T-cell (primary cell): ENCODE measurements around the gene EIF3D. TPM values are rescaled to one million over a fixed set of nuclear protein-coding genes. Genes with fewer than 3 reads are reported as not detected.
A peak's percentile ranks its signal among the peaks of the same experiment; 100 is the strongest.

Experiments used
- ATAC-seq, 4 experiments: fragments of 200-7000 bp in 3 of 4; fragments of 150-1000 bp in 1 of 4; cut with Tn5 transposase; replicated peaks in 1 of 4; 1 replicate in 3 of 4; 2 replicates in 1 of 4; pipeline ENCODE4 v1.10.0; 2021; ENCODE audit warnings: moderate library complexity in 3 of 4, mild to moderate bottlenecking in 2 of 4, moderate number of reproducible peaks in 1 of 4
- CTCF ChIA-PET, 2 donors: fragments of 300-600 bp; sonication (Branson Sonifier 250); formaldehyde crosslinking; loops; one replicate each; lab custom pipeline; 2022; ENCODE audit warnings: antibody characterized with exemption in 2 of 2; lab: Charles Lee
- POLR2A ChIA-PET, 2 donors: fragments of 300-600 bp; sonication (Branson Sonifier 250); formaldehyde crosslinking; loops; one replicate each; lab custom pipeline; 2022; ENCODE audit warnings: antibody characterized with exemption in 2 of 2; lab: Charles Lee
- DNase-seq, 35 experiments: peaks; one replicate each; pipeline versions ENCODE4 v3.0.0 to v3.0.0-alpha.2; 2013 to 2023
- H3K27ac ChIP-seq: one replicate; pipeline ENCODE4 v1.5.1; 2013; ENCODE audit warnings: low read length
- H3K27me3 ChIP-seq, 2 experiments: replicated peaks in 1 of 2; 1 replicate in 1 of 2; 2 replicates in 1 of 2; pipeline versions ENCODE4 v1.6.1 to v1.7.0; 2013; ENCODE audit warnings: low read length in 1 of 2, mixed read lengths in 1 of 2; ENCODE audit not compliant: control insufficient read depth in 2 of 2, insufficient read depth in 2 of 2; ENCODE audit errors: extremely low read depth in 1 of 2
- H3K36me3 ChIP-seq, 2 donors: 1 replicate in 1 of 2; 2 replicates in 1 of 2; pipeline versions ENCODE4 v1.6.1 to v1.7.0; 2013; ENCODE audit warnings: low read length in 1 of 2; ENCODE audit not compliant: control insufficient read depth in 2 of 2, insufficient read depth in 1 of 2; ENCODE audit errors: extremely low read depth in 1 of 2
- H3K4me1 ChIP-seq, 2 experiments: 1 replicate in 1 of 2; 2 replicates in 1 of 2; pipeline versions ENCODE4 v1.6.1 to v1.7.0; 2013; ENCODE audit warnings: low read length in 2 of 2, mixed read lengths in 1 of 2; ENCODE audit not compliant: insufficient read depth in 2 of 2, control insufficient read depth in 1 of 2; ENCODE audit errors: extremely low read depth in 1 of 2
- H3K4me3 ChIP-seq, 2 donors: 1 replicate in 1 of 2; 2 replicates in 1 of 2; pipeline versions ENCODE4 v1.5.1 to v1.7.0; 2013; ENCODE audit warnings: mild to moderate bottlenecking in 2 of 2, low read length in 1 of 2, moderate library complexity in 1 of 2; ENCODE audit not compliant: control insufficient read depth in 1 of 2; ENCODE audit errors: extremely low read depth in 1 of 2
- H3K9me3 ChIP-seq: 2 replicates; pipeline ENCODE4 v1.7.0; 2013
- H3K27ac Mint-ChIP-seq, 2 donors: one replicate each; pipeline ENCODE4 v1.8.0; 2020 to 2021; ENCODE audit warnings: mild to moderate bottlenecking in 2 of 2, mixed read lengths in 2 of 2
- H3K27me3 Mint-ChIP-seq, 2 donors: one replicate each; pipeline ENCODE4 v1.8.0; 2021 to 2022; ENCODE audit warnings: mixed read lengths in 2 of 2
- H3K36me3 Mint-ChIP-seq: one replicate; pipeline ENCODE4 v1.8.0; 2021; ENCODE audit warnings: mixed read lengths
- H3K4me1 Mint-ChIP-seq, 3 donors: one replicate each; pipeline ENCODE4 v1.8.0; 2020 to 2022; ENCODE audit warnings: mixed read lengths in 3 of 3, mild to moderate bottlenecking in 1 of 3
- H3K4me3 Mint-ChIP-seq, 3 donors: one replicate each; pipeline ENCODE4 v1.8.0; 2020 to 2022; ENCODE audit warnings: mild to moderate bottlenecking in 3 of 3, mixed read lengths in 3 of 3, moderate library complexity in 3 of 3
- H3K9me3 Mint-ChIP-seq, 3 donors: one replicate each; pipeline ENCODE4 v1.8.0; 2020 to 2022; ENCODE audit warnings: mixed read lengths in 3 of 3
- WGBS: methylation state at CpG from one replicate; pipeline ENCODE4 v1.1.5; 2013; ENCODE audit warnings: missing lambda C conversion rate; ENCODE audit not compliant: insufficient coverage; 5-methylcytosine and 5-hydroxymethylcytosine counted together
- total RNA-seq, 35 experiments: library from RNA in 6 of 35; stranded (reverse) in 6 of 35; fragments of 120-200 nt in 1 of 35; gene quantifications; one replicate each; pipeline versions ENCODE4 v1.2.1 to v1.2.4 and lab custom pipeline; 2013 to 2026

EIF3D gene
- total RNA-seq, 5 donors from 2014 or later (not counting 1 experiment from before 2014, with no cell fraction given): 218 to 273 (median 242) TPM

DNA sequence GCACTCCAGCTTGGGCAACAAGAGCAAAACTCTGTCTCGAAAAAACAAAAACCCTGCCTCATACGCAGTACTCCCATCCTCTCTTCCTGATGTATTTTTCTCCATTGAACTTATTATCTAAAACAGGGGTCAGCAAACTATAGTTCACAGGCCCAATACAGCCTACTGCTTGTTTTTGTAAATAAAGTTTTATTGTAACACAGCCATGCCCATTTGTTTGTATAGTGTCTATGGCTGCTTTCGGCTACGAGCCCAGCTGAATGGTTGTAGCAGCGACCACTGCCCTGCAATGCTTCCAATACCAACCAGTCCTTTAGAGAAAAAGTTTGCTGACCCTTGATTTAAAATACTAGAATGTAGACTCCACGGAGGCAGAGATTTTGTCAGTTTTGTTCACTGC lies 53.6 kb downstream of the EIF3D start:
- WGBS: 96% methylated on average over 5 of the region's 6 CpGs
- Histone ChIP-seq H3K4me3 (no peak overlapping the region), H3K27ac (no peak overlapping the region), H3K4me1 (peaks cover 0 to 12% of the 10 kb centered on the region in 2 experiments), H3K27me3 (no peaks in the 10 kb centered on the region), H3K36me3 (peaks cover 36 to 76% of the 10 kb centered on the region in 2 donors), H3K9me3 (no peaks in the 10 kb centered on the region)
- no peak overlapping the region for H3K27ac Mint-ChIP-seq
- H3K27me3 Mint-ChIP-seq: no peaks in the 10 kb centered on the region
- H3K4me1 Mint-ChIP-seq: peaks cover 4 to 8% (median 5%) of the 10 kb centered on the region in 3 donors
- POLR2A ChIA-PET: no interaction called here
- H3K4me3 Mint-ChIP-seq: no peak overlapping the region
- no peak for ATAC-seq
- DNase-seq: no peak
- no peaks in the 10 kb centered on the region for H3K9me3 Mint-ChIP-seq
- peaks cover 33% of the 10 kb centered on the region for H3K36me3 Mint-ChIP-seq
- CTCF ChIA-PET: interaction anchor here in 1 of 2 donors (1.4 kb wide), 1 partner anchor 11 kb away, joined by 3 read pairs; no protein-coding TSS in a partner anchor

GRCh38 chr22:36472689-36473088 lies 56.3 kb downstream of the EIF3D start:
- Histone ChIP-seq H3K27me3 (no peaks in the 10 kb centered on the region), H3K9me3 (no peaks in the 10 kb centered on the region), H3K4me3 (no peak overlapping the region), H3K4me1 (peaks cover 0 to 9% of the 10 kb centered on the region in 2 experiments), H3K36me3 (peaks cover 31 to 58% of the 10 kb centered on the region in 2 donors), H3K27ac (no peak overlapping the region)
- no peak overlapping the region for H3K27ac Mint-ChIP-seq
- H3K27me3 Mint-ChIP-seq: no peaks in the 10 kb centered on the region
- POLR2A ChIA-PET: no interaction called here
- ATAC-seq (no peak), DNase-seq (no peak)
- 92% methylated on average over 7 of the region's 13 CpGs for whole genome bisulfite sequencing
- CTCF ChIA-PET: no interaction called here
- H3K4me1 Mint-ChIP-seq: peaks cover 8 to 11% (median 11%) of the 10 kb centered on the region in 3 donors
- H3K4me3 Mint-ChIP-seq: no peak overlapping the region
- H3K36me3 Mint-ChIP-seq: peaks cover 30% of the 10 kb centered on the region
- no peaks in the 10 kb centered on the region for H3K9me3 Mint-ChIP-seq

DNA sequence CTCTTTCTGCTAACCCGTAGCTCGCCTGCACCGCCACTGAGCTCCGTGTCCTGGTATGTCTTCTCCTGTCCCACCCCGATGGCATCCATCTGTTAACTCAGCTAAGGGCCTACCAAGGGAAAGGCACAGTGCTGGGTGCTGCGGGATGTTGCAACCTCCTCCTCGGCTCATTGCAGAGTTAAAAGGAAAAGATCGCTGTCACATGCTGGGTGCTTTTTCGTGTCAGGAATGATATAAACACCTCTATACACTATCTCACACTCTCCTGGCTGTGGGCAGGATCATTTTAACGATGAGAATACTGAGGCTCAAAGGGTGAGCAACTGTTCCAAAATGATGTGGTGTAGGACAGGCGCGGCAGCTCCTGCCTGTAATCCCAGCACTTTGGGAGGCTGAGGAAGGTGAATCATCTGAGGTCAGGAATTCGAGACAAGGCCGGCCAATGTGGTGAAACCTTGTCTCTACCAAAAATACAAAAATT lies 57.6 kb downstream of the EIF3D start:
- H3K36me3 ChIP-seq: peaks cover 29 to 53% of the 10 kb centered on the region in 2 donors
- no peak overlapping the region for H3K27ac Mint-ChIP-seq
- 96% methylated on average over 7 of the region's 14 CpGs for WGBS
- peaks cover 4 to 22% of the 10 kb centered on the region in 2 experiments for H3K4me1 ChIP-seq
- ChIA-PET POLR2A (no interaction called here), CTCF (interaction anchor here (0.6 to 2.4 kb wide), 15 partner anchors 10 to 171 kb away, joined by 3 to 26 read pairs (median 5); partner anchors contain the start of gene TXN2 (in 1 of the 2))
- H3K4me3 Mint-ChIP-seq: no peak overlapping the region
- DNase-seq (no peak), ATAC-seq (no peak)
- H3K27ac ChIP-seq: no peak overlapping the region
- no peak overlapping the region for H3K4me3 ChIP-seq
- peaks cover 18 to 19% (median 19%) of the 10 kb centered on the region in 3 donors for H3K4me1 Mint-ChIP-seq
- H3K9me3 ChIP-seq: no peaks in the 10 kb centered on the region
- no peaks in the 10 kb centered on the region for H3K27me3 ChIP-seq
- H3K9me3 Mint-ChIP-seq: no peaks in the 10 kb centered on the region
- peaks cover 30% of the 10 kb centered on the region for H3K36me3 Mint-ChIP-seq
- no peaks in the 10 kb centered on the region for H3K27me3 Mint-ChIP-seq

- H3K9me3 Mint-ChIP-seq: no peaks in the 10 kb centered on the region
- ATAC-seq: no peak
These were observed 58.0 kb downstream of the EIF3D start for GRCh38 chr22:36470994-36471331.

DNA sequence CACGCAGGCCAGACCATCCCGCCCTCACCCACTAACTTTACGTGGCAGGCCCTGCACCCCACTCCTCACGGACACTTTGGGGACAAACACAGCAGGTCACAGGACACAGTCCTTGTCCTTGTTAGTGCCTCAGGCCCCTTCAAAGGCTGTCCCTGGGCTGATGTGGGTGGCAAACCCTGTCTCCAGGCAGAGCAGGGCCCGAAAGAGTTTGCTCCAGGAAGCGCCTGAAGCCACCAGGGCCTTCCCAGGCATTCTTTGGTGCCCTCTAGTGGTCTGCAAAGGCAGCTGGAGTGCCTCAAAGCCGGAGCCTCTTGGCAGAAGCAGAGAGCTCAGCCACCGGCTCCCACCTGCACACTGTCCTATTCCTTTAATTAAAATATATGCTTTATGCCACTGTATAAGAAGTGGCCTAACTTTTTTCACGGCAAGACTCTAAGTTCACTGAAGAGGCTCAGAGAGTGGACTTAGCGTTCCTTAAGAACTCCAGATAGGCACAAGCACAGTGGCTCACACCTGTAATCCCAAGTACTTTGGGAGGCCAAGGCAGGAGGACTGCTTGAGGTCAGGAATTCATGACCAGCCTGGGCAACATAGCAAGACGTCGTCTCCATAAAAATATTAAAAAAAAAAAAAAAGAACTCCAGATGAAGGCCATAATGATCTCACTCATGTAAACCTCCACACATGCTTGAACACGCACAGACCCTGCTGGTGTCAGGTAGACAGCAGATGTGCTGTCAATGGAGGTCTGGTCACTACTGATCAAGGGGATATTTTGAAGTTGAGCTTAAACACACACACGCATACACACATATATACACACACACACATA lies 58.6 kb downstream of the EIF3D start:
- H3K9me3 ChIP-seq: no peaks in the 10 kb centered on the region
- peak; percentile 62 to 92 (median 79) for DNase-seq
- Mint-ChIP-seq H3K4me3 (no peak overlapping the region), H3K36me3 (peaks cover 22% of the 10 kb centered on the region), H3K9me3 (no peaks in the 10 kb centered on the region), H3K4me1 (peaks cover 21 to 22% (median 22%) of the 10 kb centered on the region in 3 donors), H3K27ac (peak overlapping the region; percentile 64 to 75), H3K27me3 (no peaks in the 10 kb centered on the region)
- H3K4me1 ChIP-seq: peaks cover 7 to 23% of the 10 kb centered on the region in 2 experiments
- H3K4me3 ChIP-seq: no peak overlapping the region
- H3K27ac ChIP-seq: no peak overlapping the region
- H3K36me3 ChIP-seq: peaks cover 23 to 47% of the 10 kb centered on the region in 2 donors
- CTCF ChIA-PET: interaction anchor here (0.6 to 2.4 kb wide), 24 partner anchors 16 to 173 kb away, joined by 3 to 26 read pairs (median 4); no protein-coding TSS in a partner anchor
- no peaks in the 10 kb centered on the region for H3K27me3 ChIP-seq
- WGBS: 56% methylated on average over 11 of the region's 14 CpGs
- peak; percentile 90 to 97 (median 94) for ATAC-seq
- POLR2A ChIA-PET: interaction anchor here in 1 of 2 donors (0.6 kb wide), 1 partner anchor 63 kb away, joined by 3 read pairs; no protein-coding TSS in a partner anchor

More at GRCh38 chr22:36470994-36471331, 58.0 kb downstream of the EIF3D start:
- no peak overlapping the region for H3K4me3 ChIP-seq
- Mint-ChIP-seq H3K4me3 (no peak overlapping the region), H3K4me1 (peaks cover 19 to 22% (median 22%) of the 10 kb centered on the region in 3 donors), H3K27ac (no peak overlapping the region), H3K36me3 (peaks cover 28% of the 10 kb centered on the region), H3K27me3 (no peaks in the 10 kb centered on the region)
- H3K27ac ChIP-seq: no peak overlapping the region
- ChIA-PET POLR2A (no interaction called here), CTCF (interaction anchor here (0.6 to 2.4 kb wide), 17 partner anchors 15 to 174 kb away, joined by 3 to 26 read pairs (median 4); no protein-coding TSS in a partner anchor)
- 92% methylated on average over 10 of the region's 10 CpGs for WGBS
- peaks cover 4 to 23% of the 10 kb centered on the region in 2 experiments for H3K4me1 ChIP-seq
- no peak for DNase-seq
- H3K27me3 ChIP-seq: no peaks in the 10 kb centered on the region
- H3K36me3 ChIP-seq: peaks cover 25 to 50% of the 10 kb centered on the region in 2 donors
- H3K9me3 ChIP-seq: no peaks in the 10 kb centered on the region

- DNase-seq: no peak
- Mint-ChIP-seq H3K27ac (no peak overlapping the region), H3K4me1 (peaks cover 21 to 22% (median 22%) of the 10 kb centered on the region in 3 donors), H3K4me3 (no peak overlapping the region), H3K9me3 (no peaks in the 10 kb centered on the region), H3K36me3 (peaks cover 17% of the 10 kb centered on the region), H3K27me3 (no peaks in the 10 kb centered on the region)
- H3K4me1 ChIP-seq: peaks cover 7 to 23% of the 10 kb centered on the region in 2 experiments
- ChIA-PET CTCF (interaction anchor here (0.6 to 2.4 kb wide), 3 partner anchors 162 to 168 kb away, joined by 3 to 26 read pairs (median 3); no protein-coding TSS in a partner anchor), POLR2A (interaction anchor here in 1 of 2 donors (1.1 kb wide), 1 partner anchor 8 kb away, joined by 3 read pairs; no protein-coding TSS in a partner anchor)
- no peak overlapping the region for H3K4me3 ChIP-seq
- ATAC-seq: no peak
- H3K9me3 ChIP-seq: no peaks in the 10 kb centered on the region
- H3K27me3 ChIP-seq: no peaks in the 10 kb centered on the region
- H3K27ac ChIP-seq: no peak overlapping the region
- 90% methylated on average over 10 of the region's 14 CpGs for WGBS
- H3K36me3 ChIP-seq: peaks cover 15 to 39% of the 10 kb centered on the region in 2 donors
These were observed 59.8 kb downstream of the EIF3D start for GRCh38 chr22:36469094-36469710.
